Astrocyte (in vitro differentiated cells and primary cell): ENCODE results near the gene CREB1. TPM values are rescaled to one million over a fixed set of nuclear protein-coding genes. Genes with fewer than 3 reads are reported as not detected.
A peak's percentile ranks its signal among the peaks of the same experiment; 100 is the strongest.

Experiments used
- DNase-seq: peaks from one replicate; pipeline ENCODE4 v3.0.0-alpha.2; 2010; ENCODE audit warnings: low read depth
- FAIRE-seq: peaks from 2 replicates; lab custom pipeline; 2011; peaks lifted over from hg19 to GRCh38; lab: Jason Lieb, UNC
- H2AFZ ChIP-seq: 2 replicates; pipeline ENCODE4 v1.6.0; 2012; ENCODE audit warnings: low read depth, low read length, inconsistent platforms
- H3K27ac ChIP-seq: 2 replicates; pipeline ENCODE4 v1.5.1; 2011; ENCODE audit warnings: low read depth, low read length, inconsistent platforms
- H3K27me3 ChIP-seq: 2 replicates; pipeline ENCODE4 v1.6.0; 2011; ENCODE audit warnings: low read length, inconsistent platforms; ENCODE audit not compliant: insufficient read depth
- H3K36me3 ChIP-seq: 2 replicates; pipeline ENCODE4 v1.5.1; 2011; ENCODE audit warnings: low read length, inconsistent platforms; ENCODE audit not compliant: insufficient read depth
- H3K4me1 ChIP-seq: 2 replicates; pipeline ENCODE4 v1.5.1; 2011; ENCODE audit warnings: low read length, inconsistent platforms; ENCODE audit not compliant: insufficient read depth
- H3K4me2 ChIP-seq: 2 replicates; pipeline ENCODE4 v1.6.0; 2012; ENCODE audit warnings: low read length, inconsistent platforms
- H3K4me3 ChIP-seq: 2 replicates; pipeline ENCODE4 v1.5.1; 2011; ENCODE audit warnings: low read depth, mild to moderate bottlenecking, low read length, inconsistent platforms; ENCODE audit not compliant: insufficient read depth
- H3K79me2 ChIP-seq: 2 replicates; pipeline ENCODE4 v1.6.0; 2012; ENCODE audit warnings: mild to moderate bottlenecking, low read length, inconsistent platforms; ENCODE audit not compliant: insufficient read depth
- H3K9ac ChIP-seq: 2 replicates; pipeline ENCODE4 v1.6.0; 2012; ENCODE audit warnings: mild to moderate bottlenecking, low read length, inconsistent platforms
- H3K9me3 ChIP-seq: 2 replicates; pipeline ENCODE4 v1.5.1; 2012; ENCODE audit warnings: low read depth, mild to moderate bottlenecking, low read length, inconsistent platforms; ENCODE audit not compliant: insufficient read depth
- H4K20me1 ChIP-seq: 2 replicates; pipeline ENCODE4 v1.6.0; 2012; ENCODE audit warnings: low read length, inconsistent platforms; ENCODE audit not compliant: insufficient read depth
- H3K27ac Mint-ChIP-seq: one replicate; pipeline ENCODE4 v1.8.0; 2021; ENCODE audit warnings: mild to moderate bottlenecking, mixed read lengths; ENCODE audit not compliant: unreplicated experiment
- H3K27me3 Mint-ChIP-seq: one replicate; pipeline ENCODE4 v1.8.0; 2021; ENCODE audit warnings: low read depth, mixed read lengths; ENCODE audit not compliant: unreplicated experiment
- H3K36me3 Mint-ChIP-seq: one replicate; pipeline ENCODE4 v1.8.0; 2021; ENCODE audit warnings: low read depth, mixed read lengths; ENCODE audit not compliant: unreplicated experiment
- H3K4me1 Mint-ChIP-seq: one replicate; pipeline ENCODE4 v1.8.0; 2021; ENCODE audit warnings: low read depth, mixed read lengths; ENCODE audit not compliant: unreplicated experiment
- H3K4me3 Mint-ChIP-seq: one replicate; pipeline ENCODE4 v1.8.0; 2021; ENCODE audit warnings: mild to moderate bottlenecking, moderate library complexity, mixed read lengths; ENCODE audit not compliant: unreplicated experiment
- H3K9me3 Mint-ChIP-seq: one replicate; pipeline ENCODE4 v1.8.0; 2021; ENCODE audit warnings: mild to moderate bottlenecking, mixed read lengths; ENCODE audit not compliant: unreplicated experiment
- EZH2 ChIP-seq: IDR thresholded peaks from 2 replicates; pipeline ENCODE4 v1.6.1; 2012; ENCODE audit warnings: mild to moderate bottlenecking, low read length, inconsistent platforms; ENCODE audit not compliant: insufficient read depth
- total RNA-seq: library from RNA; stranded (reverse); gene quantifications from 2 replicates; pipeline ENCODE4 v1.2.1, GENCODE V29; 2021
- TF ChIP-seq, protein P1 (sequence below): IDR thresholded peaks from 2 replicates; pipeline ENCODE4 v1.5.1; 2011; ENCODE audit warnings: low read depth, mild to moderate bottlenecking, inconsistent platforms, low read length, moderate library complexity; ENCODE audit not compliant: insufficient read depth

The CREB1 gene
- total RNA-seq, 1 donor from 2014 or later: 63.3 TPM

DNA sequence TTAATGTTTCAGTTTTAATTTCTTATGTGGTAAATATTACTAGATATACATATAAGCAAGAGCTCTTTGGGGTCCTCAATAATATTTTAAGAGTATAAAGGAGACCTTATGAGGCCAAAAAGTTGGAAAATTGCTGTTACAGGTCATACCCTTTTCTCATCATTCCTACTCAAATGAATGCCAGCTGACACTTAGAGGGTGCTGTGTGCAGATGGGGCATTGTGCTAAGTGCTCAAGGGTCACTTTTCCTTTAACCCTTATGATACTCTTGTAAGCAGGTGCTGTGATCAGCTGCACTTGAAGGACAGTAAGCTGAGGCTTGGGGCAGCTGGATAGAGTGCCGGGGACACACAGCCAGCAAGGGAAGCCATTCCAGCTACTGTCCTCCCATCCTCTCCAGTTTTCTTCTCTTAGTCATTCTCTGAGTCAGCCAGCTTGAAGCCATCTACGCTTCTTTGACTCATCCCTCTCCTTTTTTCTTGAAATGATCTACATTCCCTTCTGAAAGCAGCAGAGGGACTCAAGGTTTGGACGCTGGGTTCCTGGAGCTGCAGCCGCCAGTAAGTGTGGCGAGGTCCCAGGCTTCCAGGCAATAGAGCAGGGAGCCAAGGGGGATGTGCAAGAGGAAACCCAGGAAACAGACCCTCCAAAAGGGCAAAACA lies 42.0 kb upstream of the CREB1 start:
- Histone ChIP-seq H3K9me3 (no peaks in the 10 kb centered on the region), H3K27me3 (no peaks in the 10 kb centered on the region), H3K9ac (no peak overlapping the region), H2AFZ (peak overlapping the region; percentile 19), H4K20me1 (no peaks in the 10 kb centered on the region), H3K4me3 (no peak overlapping the region), H3K79me2 (no peaks in the 10 kb centered on the region), H3K27ac (peak overlapping the region; percentile 44), H3K4me1 (peaks cover 24% of the 10 kb centered on the region), H3K4me2 (peak overlapping the region; percentile 75), H3K36me3 (no peaks in the 10 kb centered on the region)
- H3K4me1 Mint-ChIP-seq: peaks cover 31% of the 10 kb centered on the region
- H3K9me3 Mint-ChIP-seq: no peaks in the 10 kb centered on the region
- peak overlapping the region; percentile 64 for H3K27ac Mint-ChIP-seq
- TF ChIP-seq, protein P1, sequence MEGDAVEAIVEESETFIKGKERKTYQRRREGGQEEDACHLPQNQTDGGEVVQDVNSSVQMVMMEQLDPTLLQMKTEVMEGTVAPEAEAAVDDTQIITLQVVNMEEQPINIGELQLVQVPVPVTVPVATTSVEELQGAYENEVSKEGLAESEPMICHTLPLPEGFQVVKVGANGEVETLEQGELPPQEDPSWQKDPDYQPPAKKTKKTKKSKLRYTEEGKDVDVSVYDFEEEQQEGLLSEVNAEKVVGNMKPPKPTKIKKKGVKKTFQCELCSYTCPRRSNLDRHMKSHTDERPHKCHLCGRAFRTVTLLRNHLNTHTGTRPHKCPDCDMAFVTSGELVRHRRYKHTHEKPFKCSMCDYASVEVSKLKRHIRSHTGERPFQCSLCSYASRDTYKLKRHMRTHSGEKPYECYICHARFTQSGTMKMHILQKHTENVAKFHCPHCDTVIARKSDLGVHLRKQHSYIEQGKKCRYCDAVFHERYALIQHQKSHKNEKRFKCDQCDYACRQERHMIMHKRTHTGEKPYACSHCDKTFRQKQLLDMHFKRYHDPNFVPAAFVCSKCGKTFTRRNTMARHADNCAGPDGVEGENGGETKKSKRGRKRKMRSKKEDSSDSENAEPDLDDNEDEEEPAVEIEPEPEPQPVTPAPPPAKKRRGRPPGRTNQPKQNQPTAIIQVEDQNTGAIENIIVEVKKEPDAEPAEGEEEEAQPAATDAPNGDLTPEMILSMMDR: peak; percentile 35
- TF ChIP-seq EZH2: no peak
- peak; percentile 90 for DNase-seq
- peak; percentile 97 for FAIRE-seq
- H3K36me3 Mint-ChIP-seq: no peaks in the 10 kb centered on the region
- H3K27me3 Mint-ChIP-seq: no peaks in the 10 kb centered on the region
- peak overlapping the region; percentile 18 for H3K4me3 Mint-ChIP-seq

DNA sequence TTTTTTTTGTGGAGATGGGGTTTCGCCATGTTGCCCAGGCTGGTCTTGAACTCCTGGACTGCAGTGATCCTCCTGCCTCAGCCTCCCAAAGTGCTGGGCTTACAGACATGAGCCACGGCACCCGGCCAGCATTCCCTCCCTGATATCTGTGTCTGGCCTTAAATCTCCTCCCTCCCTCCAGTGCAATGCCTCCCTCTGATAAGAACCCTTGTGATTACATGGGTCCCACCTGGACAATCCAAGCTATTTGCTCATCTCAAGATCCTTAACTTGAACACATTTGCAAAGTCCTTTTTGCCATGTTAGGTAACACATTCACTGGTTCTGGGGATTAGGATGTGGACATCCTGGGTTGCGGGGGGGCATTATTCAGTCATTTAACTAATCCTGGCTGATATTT lies 40.5 kb upstream of the CREB1 start:
- no peak overlapping the region for H3K4me3 Mint-ChIP-seq
- no peaks in the 10 kb centered on the region for H3K36me3 Mint-ChIP-seq
- no peaks in the 10 kb centered on the region for H4K20me1 ChIP-seq
- H3K36me3 ChIP-seq: no peaks in the 10 kb centered on the region
- TF ChIP-seq EZH2: no peak
- TF ChIP-seq, protein P1: no peak
- no peak overlapping the region for H3K4me2 ChIP-seq
- H3K9ac ChIP-seq: no peak overlapping the region
- peaks cover 22% of the 10 kb centered on the region for H3K4me1 Mint-ChIP-seq
- peaks cover 17% of the 10 kb centered on the region for H3K4me1 ChIP-seq
- H3K27me3 Mint-ChIP-seq: no peaks in the 10 kb centered on the region
- H3K4me3 ChIP-seq: no peak overlapping the region
- DNase-seq: no peak
- H2AFZ ChIP-seq: no peak overlapping the region
- H3K79me2 ChIP-seq: no peaks in the 10 kb centered on the region
- no peaks in the 10 kb centered on the region for H3K27me3 ChIP-seq
- H3K27ac Mint-ChIP-seq: no peak overlapping the region
- no peaks in the 10 kb centered on the region for H3K9me3 Mint-ChIP-seq
- no peaks in the 10 kb centered on the region for H3K9me3 ChIP-seq
- H3K27ac ChIP-seq: no peak overlapping the region
- FAIRE-seq: no peak

DNA sequence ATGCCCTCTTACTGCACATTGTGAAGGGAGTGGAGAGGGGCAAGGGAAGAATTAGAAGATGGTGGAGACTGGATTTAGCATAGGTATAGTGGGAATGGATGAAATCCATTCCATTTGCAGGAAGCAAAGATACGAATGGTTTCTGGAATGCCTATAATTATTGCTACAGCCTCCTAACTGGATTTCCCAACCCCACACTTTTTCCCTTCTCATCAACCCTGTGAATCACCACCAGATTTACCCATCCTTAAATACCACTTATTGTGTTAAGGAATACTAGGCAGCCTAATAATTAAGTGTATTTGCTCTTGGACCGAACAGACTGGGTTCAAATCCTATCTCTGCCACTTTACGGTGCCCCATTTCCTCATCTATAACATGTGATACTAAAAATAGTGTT lies 39.3 kb upstream of the CREB1 start:
- no peak overlapping the region for H3K4me3 Mint-ChIP-seq
- no peaks in the 10 kb centered on the region for H3K36me3 ChIP-seq

More for the DNA sequence above, 39.3 kb upstream of the CREB1 start:
- Mint-ChIP-seq H3K4me1 (peaks cover 22% of the 10 kb centered on the region), H3K36me3 (no peaks in the 10 kb centered on the region), H3K27me3 (no peaks in the 10 kb centered on the region), H3K27ac (no peak overlapping the region), H3K9me3 (no peaks in the 10 kb centered on the region)
- Histone ChIP-seq H3K9me3 (no peaks in the 10 kb centered on the region), H2AFZ (no peak overlapping the region), H3K27ac (no peak overlapping the region), H4K20me1 (no peaks in the 10 kb centered on the region), H3K27me3 (no peaks in the 10 kb centered on the region), H3K4me2 (no peak overlapping the region), H3K4me1 (peaks cover 11% of the 10 kb centered on the region), H3K9ac (no peak overlapping the region), H3K4me3 (no peak overlapping the region), H3K79me2 (no peaks in the 10 kb centered on the region)
- TF ChIP-seq, protein P1: no peak
- no peak for TF ChIP-seq EZH2
- DNase-seq: no peak
- no peak for FAIRE-seq
